HEK293T (cell line): ENCODE results near the gene ARRB1.

Experiments used
- BHLHE40 ChIP-seq: fragments of 450-650 bp; IDR thresholded peaks from 2 replicates; pipeline ENCODE4 v1.6.1; 2016; ENCODE audit warnings: mild to moderate bottlenecking, moderate library complexity, borderline replicate concordance
- FOXA1 ChIP-seq: fragments of 450-650 bp; IDR thresholded peaks from 2 replicates; pipeline ENCODE4 v1.6.1; 2016; ENCODE audit warnings: mild to moderate bottlenecking
- FOXK2 ChIP-seq: fragments of 450-650 bp; IDR thresholded peaks from 2 replicates; pipeline ENCODE4 v1.6.1; 2016; ENCODE audit warnings: mild to moderate bottlenecking
- L3MBTL2 ChIP-seq: fragments of 450-650 bp; conservative IDR thresholded peaks from 2 replicates; pipeline ENCODE4 v1.6.1; 2016; ENCODE audit warnings: mild to moderate bottlenecking
- LEF1 ChIP-seq: fragments of 450-650 bp; IDR thresholded peaks from 2 replicates; pipeline ENCODE4 v1.6.1; 2017; ENCODE audit warnings: mild to moderate bottlenecking, borderline replicate concordance
- NFRKB ChIP-seq: fragments of 450-650 bp; IDR thresholded peaks from 2 replicates; pipeline ENCODE4 v1.6.1; 2016; ENCODE audit warnings: mild to moderate bottlenecking, moderate library complexity
- SP1 ChIP-seq: fragments of 450-650 bp; IDR thresholded peaks from 2 replicates; pipeline ENCODE4 v1.6.1; 2017
- TARDBP ChIP-seq: fragments of 450-650 bp; IDR thresholded peaks from 2 replicates; pipeline ENCODE4 v1.6.1; 2016

DNA sequence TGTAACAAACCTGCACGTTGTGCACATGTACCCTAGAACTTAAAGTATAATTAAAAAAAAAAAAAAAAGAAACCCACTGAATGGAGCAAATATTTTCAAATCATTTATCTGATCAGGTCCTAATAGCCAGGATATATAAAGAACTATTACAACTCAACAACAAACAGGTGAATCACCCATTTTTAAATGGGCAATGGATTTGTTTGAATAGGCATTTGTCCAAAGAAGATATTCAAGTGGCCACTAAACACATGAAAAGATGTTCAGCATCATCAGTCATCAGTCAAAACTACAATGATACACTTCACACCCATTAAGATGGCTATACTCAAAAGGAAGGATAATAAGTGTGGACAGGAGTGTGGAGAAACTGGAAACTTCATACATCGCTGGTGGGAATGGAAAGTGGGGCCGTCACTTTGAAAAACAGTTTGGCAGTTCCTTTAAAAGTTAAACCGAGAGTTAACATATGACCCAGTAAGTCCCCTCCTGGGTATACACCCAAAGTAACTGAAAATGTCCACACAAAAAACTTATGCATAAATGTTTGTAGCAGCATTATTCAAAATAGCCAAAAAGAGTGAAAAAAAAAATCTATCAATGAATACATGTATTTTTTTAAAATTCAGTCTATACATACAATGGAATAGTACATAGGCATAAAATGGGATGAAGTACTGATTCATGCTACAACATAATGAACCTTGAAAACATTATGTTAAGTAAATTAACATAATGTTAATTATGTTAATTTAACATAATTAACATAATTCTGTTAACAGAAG lies 53.1 kb downstream of the ARRB1 start:
- TF ChIP-seq TARDBP: no peak
- TF ChIP-seq FOXA1: no peak
- no peak for TF ChIP-seq L3MBTL2
- no peak for TF ChIP-seq FOXK2
- TF ChIP-seq NFRKB: no peak
- no peak for TF ChIP-seq BHLHE40
- no peak for TF ChIP-seq SP1
- no peak for TF ChIP-seq LEF1
